Loucy (cell line): Measurements from ENCODE around the gene DHRSX.
"Not testable (repeated sequence)": the region's sequence is repeated elsewhere in the genome, so short reads cannot be mapped to it uniquely, and the experiment has no call there.

Experiments used
- H2AFZ ChIP-seq: fragments of 200-600 bp; sonication (generic); 2 replicates; pipeline ENCODE4 v1.6.0; 2016; ENCODE audit warnings: antibody characterized with exemption, mild to moderate bottlenecking, low read length, moderate library complexity
- H3F3A ChIP-seq: fragments of 200-600 bp; 2 replicates; pipeline ENCODE4 v1.6.0; 2016; ENCODE audit warnings: antibody characterized with exemption, low read depth, mild to moderate bottlenecking
- H3K27me3 ChIP-seq: fragments of 200-600 bp; sonication (generic); 2 replicates; pipeline ENCODE4 v1.6.1; 2014; ENCODE audit warnings: low read length, mild to moderate bottlenecking; ENCODE audit not compliant: insufficient read depth, poor library complexity, severe bottlenecking
- H3K36me3 ChIP-seq: fragments of 200-600 bp; sonication (generic); 2 replicates; pipeline ENCODE4 v1.6.1; 2016; ENCODE audit warnings: low read length; ENCODE audit not compliant: insufficient read depth
- H3K4me1 ChIP-seq: fragments of 200-600 bp; sonication (generic); 2 replicates; pipeline ENCODE4 v1.5.1; 2014; ENCODE audit warnings: low read length, mild to moderate bottlenecking; ENCODE audit not compliant: insufficient read depth, poor library complexity, severe bottlenecking
- H3K4me2 ChIP-seq: fragments of 200-600 bp; sonication (generic); 2 replicates; pipeline ENCODE4 v1.6.0; 2014; ENCODE audit warnings: antibody characterized with exemption, low read length, low read depth, mild to moderate bottlenecking; ENCODE audit not compliant: poor library complexity, severe bottlenecking
- H3K4me3 ChIP-seq: fragments of 200-600 bp; sonication (generic); 2 replicates; pipeline ENCODE4 v1.5.1; 2014; ENCODE audit warnings: low read length, mild to moderate bottlenecking, mixed read lengths; ENCODE audit not compliant: poor library complexity, severe bottlenecking
- H3K79me2 ChIP-seq: fragments of 200-600 bp; sonication (generic); 2 replicates; pipeline ENCODE4 v1.6.1; 2014; ENCODE audit warnings: low read length; ENCODE audit not compliant: insufficient read depth
- H3K9ac ChIP-seq: fragments of 200-600 bp; sonication (generic); 2 replicates; pipeline ENCODE4 v1.6.0; 2014; ENCODE audit warnings: mild to moderate bottlenecking, low read depth, low read length, moderate library complexity; ENCODE audit not compliant: poor library complexity, severe bottlenecking
- H3K9me2 ChIP-seq: fragments of 200-600 bp; sonication (generic); replicated peaks from 2 replicates; pipeline ENCODE4 v1.6.1; 2016; ENCODE audit warnings: low read depth, low read length, mixed read lengths
- H3K9me3 ChIP-seq: fragments of 200-600 bp; sonication (generic); 2 replicates; pipeline ENCODE4 v1.6.1; 2014; ENCODE audit warnings: mild to moderate bottlenecking, antibody characterized with exemption, low read length, low read depth; ENCODE audit not compliant: insufficient read depth
- H4K20me1 ChIP-seq: fragments of 200-600 bp; sonication (generic); 2 replicates; pipeline ENCODE4 v1.6.0; 2014; ENCODE audit warnings: antibody characterized with exemption, low read length, mild to moderate bottlenecking; ENCODE audit not compliant: insufficient read depth, poor library complexity, severe bottlenecking
- EZH2phosphoT487 ChIP-seq: fragments of 200-600 bp; IDR thresholded peaks from 2 replicates; pipeline ENCODE4 v1.6.1; 2018; ENCODE audit warnings: antibody characterized with exemption, mild to moderate bottlenecking, moderate library complexity, borderline replicate concordance
- TF ChIP-seq, protein P1 (sequence below): fragments of 200-600 bp; sonication (generic); conservative IDR thresholded peaks from 2 replicates; pipeline ENCODE4 v1.5.1; 2014; ENCODE audit warnings: mild to moderate bottlenecking, antibody characterized with exemption, low read length

The DHRSX gene

DNA sequence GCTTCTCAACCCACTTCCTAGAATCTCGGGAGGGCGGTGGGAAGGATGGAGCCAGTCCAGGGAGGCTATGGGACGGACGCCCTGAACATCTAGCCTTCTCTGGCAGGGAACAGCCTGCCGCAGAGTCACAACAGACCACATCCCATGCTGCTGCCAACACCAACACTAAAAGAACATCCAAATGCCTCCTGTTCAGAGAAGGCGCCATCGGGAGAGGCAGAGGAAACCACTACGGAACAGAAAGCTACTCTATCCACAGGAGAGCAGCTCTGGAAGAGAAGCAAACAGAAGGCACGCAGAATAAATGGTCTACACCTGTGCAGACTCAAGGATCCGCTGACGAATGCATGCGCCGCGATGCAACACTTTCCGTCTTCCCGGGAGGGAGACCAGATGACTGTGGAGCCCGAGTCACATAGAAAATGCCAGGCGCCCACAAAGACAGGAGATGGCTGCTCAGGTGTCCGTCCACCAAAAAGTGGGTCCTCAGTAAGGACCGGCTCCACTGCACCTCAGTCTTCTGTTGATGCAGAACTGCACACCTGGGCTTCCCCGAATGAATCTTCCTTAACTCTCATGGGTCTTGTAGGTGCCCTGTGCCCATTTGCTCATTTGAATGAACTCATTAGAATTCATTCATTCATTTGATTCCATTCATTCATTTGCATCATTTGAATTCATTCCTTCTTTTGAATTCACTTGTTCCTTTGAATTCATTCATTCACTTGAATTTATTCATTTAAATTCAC lies 217.5 kb downstream of the DHRSX start:
- Histone ChIP-seq H3F3A (no peaks in the 10 kb centered on the region), H3K79me2 (no peaks in the 10 kb centered on the region), H3K9me2 (no peaks in the 10 kb centered on the region), H3K4me2 (no peak overlapping the region), H3K27me3 (no peaks in the 10 kb centered on the region), H2AFZ (no peak overlapping the region), H4K20me1 (no peaks in the 10 kb centered on the region), H3K4me1 (no peaks in the 10 kb centered on the region), H3K9me3 (no peaks in the 10 kb centered on the region), H3K36me3 (no peaks in the 10 kb centered on the region), H3K9ac (no peak overlapping the region), H3K4me3 (no peak overlapping the region)
- no peak for TF ChIP-seq EZH2phosphoT487
- TF ChIP-seq, protein P1, sequence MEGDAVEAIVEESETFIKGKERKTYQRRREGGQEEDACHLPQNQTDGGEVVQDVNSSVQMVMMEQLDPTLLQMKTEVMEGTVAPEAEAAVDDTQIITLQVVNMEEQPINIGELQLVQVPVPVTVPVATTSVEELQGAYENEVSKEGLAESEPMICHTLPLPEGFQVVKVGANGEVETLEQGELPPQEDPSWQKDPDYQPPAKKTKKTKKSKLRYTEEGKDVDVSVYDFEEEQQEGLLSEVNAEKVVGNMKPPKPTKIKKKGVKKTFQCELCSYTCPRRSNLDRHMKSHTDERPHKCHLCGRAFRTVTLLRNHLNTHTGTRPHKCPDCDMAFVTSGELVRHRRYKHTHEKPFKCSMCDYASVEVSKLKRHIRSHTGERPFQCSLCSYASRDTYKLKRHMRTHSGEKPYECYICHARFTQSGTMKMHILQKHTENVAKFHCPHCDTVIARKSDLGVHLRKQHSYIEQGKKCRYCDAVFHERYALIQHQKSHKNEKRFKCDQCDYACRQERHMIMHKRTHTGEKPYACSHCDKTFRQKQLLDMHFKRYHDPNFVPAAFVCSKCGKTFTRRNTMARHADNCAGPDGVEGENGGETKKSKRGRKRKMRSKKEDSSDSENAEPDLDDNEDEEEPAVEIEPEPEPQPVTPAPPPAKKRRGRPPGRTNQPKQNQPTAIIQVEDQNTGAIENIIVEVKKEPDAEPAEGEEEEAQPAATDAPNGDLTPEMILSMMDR = no peak

DNA sequence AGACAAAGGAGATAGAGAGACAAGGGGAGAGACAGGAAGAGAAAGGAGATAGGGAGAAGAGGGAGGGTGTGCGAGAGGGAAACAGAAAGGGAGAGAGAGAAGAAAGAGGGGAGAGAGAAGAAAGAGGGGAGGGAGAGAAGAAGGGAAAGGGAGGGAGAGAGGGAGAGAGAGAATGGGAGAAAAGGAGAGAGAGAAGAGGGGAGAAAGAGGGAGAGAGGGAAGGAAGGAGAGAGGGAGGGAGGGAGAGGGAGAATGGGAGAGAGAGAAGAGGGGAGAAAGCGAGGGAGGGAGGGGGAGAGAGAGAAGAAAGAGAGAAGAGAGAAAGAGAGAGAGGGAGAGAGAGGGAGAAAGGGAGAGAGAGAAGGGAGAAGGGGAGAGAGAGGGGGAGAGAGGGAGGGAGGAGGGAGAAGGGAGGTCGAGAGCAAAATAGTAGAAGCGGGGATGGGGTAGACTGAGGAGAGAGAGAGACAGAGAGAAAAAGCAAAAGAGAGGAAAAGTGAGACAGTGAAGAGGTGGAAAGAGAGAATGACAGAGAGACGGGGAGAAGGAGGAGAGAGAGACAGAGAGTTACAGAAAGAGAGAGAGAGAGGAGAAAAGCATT lies 218.2 kb downstream of the DHRSX start:
- Histone ChIP-seq H3K36me3 (no peaks in the 10 kb centered on the region), H3K79me2 (no peaks in the 10 kb centered on the region), H3K9ac (no peak overlapping the region), H3K27me3 (no peaks in the 10 kb centered on the region), H3K4me1 (no peaks in the 10 kb centered on the region), H3K4me2 (no peak overlapping the region), H3F3A (no peaks in the 10 kb centered on the region), H3K4me3 (no peak overlapping the region), H4K20me1 (no peaks in the 10 kb centered on the region), H2AFZ (no peak overlapping the region), H3K9me2 (no peaks in the 10 kb centered on the region), H3K9me3 (no peaks in the 10 kb centered on the region)
- TF ChIP-seq, protein P1 = no peak
- TF ChIP-seq EZH2phosphoT487 = no peak

DNA sequence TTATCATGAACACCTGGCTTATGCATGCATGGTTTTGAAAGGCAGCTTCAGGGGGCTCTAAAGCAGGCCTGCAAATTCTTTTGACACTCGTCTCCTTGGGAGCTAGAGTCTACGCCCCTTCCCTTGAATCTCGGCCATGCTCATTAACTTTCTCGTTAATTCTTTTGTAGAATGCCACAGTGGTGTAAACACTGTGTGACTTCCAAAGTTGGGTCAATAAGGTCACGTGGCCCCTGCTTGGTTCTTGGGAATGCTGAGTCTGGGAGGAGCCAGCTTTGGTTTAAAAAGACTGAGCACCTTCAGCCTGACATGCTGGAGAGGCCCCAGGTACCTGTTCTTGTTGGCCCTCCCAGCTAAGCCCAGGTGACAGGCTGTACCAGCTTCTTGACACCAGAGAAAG lies 228.4 kb downstream of the DHRSX start:
- Histone ChIP-seq H3K4me3 (no peak overlapping the region), H3K27me3 (no peaks in the 10 kb centered on the region), H3K4me2 (no peak overlapping the region), H3F3A (no peaks in the 10 kb centered on the region), H3K4me1 (no peaks in the 10 kb centered on the region), H4K20me1 (no peaks in the 10 kb centered on the region), H3K36me3 (no peaks in the 10 kb centered on the region), H2AFZ (no peak overlapping the region), H3K9me3 (no peaks in the 10 kb centered on the region), H3K79me2 (no peaks in the 10 kb centered on the region), H3K9ac (no peak overlapping the region), H3K9me2 (no peaks in the 10 kb centered on the region)
- no peak for TF ChIP-seq EZH2phosphoT487

DNA sequence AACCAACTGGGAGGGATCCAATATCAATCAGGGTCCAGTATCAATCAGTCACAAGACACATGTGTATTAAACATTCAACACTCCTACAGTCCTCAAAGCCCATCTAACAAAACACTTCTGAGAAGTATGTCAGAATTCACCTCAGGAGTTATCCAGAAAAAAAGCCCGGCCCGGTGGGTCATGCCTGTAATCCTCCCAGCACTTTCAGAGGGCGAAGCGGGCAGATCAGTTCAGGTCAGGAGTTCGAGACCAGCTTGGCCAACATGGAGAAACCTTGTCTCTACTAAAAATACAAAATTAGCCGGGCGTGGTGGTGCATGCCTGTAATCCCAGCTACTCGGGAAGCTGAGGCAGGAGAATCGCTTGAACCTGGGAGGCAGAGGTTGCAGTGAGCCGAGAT lies 229.2 kb downstream of the DHRSX start:
- not testable (repeated sequence) for H3K4me3 ChIP-seq, H3K27me3 ChIP-seq, H3F3A ChIP-seq, H4K20me1 ChIP-seq, H3K4me2 ChIP-seq, H3K9me3 ChIP-seq, H3K4me1 ChIP-seq, H3K79me2 ChIP-seq, H2AFZ ChIP-seq, H3K36me3 ChIP-seq, H3K9me2 ChIP-seq, H3K9ac ChIP-seq

DNA sequence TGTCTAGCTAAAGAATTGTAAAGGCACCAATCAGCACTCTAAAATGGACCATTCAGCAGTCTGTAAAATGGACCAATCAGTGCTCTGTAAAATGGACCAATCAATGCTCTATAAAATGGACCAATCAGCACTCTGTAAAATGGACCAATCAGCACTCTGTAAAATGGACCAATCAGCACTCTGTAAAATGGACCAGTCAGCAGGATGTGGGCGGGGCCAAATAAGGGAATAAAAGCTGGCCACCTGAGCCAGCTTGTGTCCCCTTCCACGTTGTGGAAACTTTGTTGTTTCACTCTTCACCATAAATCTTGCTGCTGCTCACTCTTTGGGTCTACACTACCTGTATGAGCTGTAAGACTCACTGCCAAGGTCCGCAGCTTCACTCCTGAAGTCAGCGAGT lies 230.0 kb downstream of the DHRSX start:
- not testable (repeated sequence) for H3K79me2 ChIP-seq, H3K27me3 ChIP-seq, H3K4me2 ChIP-seq, H3K36me3 ChIP-seq, H3K4me1 ChIP-seq, H3K9ac ChIP-seq, H4K20me1 ChIP-seq, H3F3A ChIP-seq, H3K9me3 ChIP-seq, H2AFZ ChIP-seq, H3K9me2 ChIP-seq, H3K4me3 ChIP-seq
